GM19395 (cell line): ENCODE data around the gene PTRHD1.

ENCODE experiments used
- ATAC-seq: cut with Tn5 transposase; IDR thresholded peaks from one replicate; pipeline ENCODE4 v1.9.1; 2021; ENCODE audit warnings: mild to moderate bottlenecking, moderate library complexity; ENCODE audit not compliant: unreplicated experiment

Gene PTRHD1

DNA sequence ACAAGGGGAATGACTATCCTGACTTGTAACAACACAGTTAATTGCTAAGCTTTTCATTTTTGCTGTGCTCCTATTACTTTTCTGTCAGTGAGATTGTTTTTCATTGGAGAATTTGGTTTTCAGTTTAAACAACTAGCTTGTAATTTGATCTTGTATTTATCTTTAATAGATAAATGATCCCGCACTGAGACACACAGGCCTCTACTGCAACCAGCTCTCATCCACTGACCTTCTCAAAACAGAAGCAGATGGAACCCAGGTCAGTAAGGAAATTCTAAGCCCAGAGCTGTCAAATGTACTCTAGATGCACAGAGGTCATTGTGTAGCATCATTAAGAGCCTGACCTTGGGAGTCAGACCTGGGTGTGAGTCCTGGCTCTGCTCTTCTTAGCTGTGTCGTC lies 30.7 kb downstream of the PTRHD1 start:
- ATAC-seq: no peak

DNA sequence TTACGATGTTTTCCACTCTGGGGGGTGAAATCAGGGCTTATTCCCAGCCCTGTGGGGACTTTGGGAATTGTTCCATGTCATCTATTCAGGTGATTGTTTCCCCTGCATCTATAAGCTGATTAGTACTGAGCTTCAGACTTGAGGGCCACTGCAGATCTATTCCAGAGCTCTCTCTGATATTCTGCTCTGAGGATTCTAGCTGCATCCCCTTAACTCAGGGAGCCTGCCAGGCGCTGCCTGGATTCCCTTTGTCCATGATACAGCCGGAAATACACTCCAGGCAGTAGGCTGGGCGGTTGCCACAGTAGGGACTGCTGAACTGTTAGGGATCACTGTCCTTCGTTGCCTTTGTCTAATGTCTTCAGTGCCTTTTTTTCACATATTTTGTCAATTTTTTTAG lies 31.3 kb downstream of the PTRHD1 start:
- no peak for ATAC-seq

GRCh38 chr2:24756789-24757188 lies 36.4 kb downstream of the PTRHD1 start:
- ATAC-seq: no peak

- no peak for ATAC-seq
These were observed 38.0 kb downstream of the PTRHD1 start for GRCh38 chr2:24754985-24755705.

DNA sequence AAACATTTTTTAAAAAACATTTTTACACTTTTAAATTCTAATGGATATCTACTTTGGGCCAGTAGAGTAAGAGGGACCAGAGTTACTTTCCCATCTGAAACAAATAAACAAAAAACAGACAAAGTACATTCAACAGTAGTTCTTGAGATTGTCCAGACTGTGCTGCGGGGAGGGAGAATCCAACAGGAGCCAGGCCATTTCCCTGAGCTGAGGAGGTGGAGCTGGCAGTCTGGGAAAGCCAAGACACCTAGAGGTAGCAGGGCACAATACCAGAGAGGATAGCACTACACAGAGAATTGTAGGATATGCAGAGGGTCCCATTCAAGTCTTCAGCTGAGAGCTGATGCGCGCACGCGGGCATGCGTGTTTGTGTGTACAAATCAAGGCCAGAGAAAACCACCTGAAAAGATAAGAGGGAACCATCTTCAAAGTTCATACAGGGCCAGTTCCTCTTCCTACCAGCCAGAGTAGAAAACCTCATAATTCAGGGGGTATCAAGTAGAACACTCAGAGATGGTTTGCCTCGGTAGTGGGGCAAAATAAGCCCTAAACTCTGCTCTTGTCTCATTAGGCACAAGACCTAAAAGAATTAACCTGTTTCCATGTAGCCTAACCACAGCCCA lies 44.0 kb downstream of the PTRHD1 start:
- no peak for ATAC-seq

GRCh38 chr2:24747299-24747698 lies 45.9 kb downstream of the PTRHD1 start:
- no peak for ATAC-seq

DNA sequence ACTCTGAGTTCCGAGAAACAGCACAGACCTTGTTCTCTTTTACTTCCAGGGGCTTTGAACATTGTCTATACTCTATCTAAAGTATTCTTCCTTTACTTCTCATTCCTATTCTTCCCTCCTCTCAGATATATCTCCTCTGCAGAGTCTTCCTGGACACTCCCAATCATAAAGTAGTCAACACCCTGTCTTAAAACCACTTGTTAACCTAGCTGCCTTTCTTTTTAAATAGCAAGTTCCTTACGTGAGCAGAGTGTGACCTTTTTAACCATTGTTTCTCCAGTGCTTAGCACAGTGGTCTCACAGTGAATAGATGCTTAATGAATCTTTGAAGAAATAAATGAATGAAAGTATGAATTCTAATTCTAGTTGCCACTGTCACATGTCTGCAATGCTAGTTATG lies 47.4 kb downstream of the PTRHD1 start:
- no peak for ATAC-seq

GRCh38 chr2:24744356-24744755 lies 48.8 kb downstream of the PTRHD1 start:
- ATAC-seq: no peak

DNA sequence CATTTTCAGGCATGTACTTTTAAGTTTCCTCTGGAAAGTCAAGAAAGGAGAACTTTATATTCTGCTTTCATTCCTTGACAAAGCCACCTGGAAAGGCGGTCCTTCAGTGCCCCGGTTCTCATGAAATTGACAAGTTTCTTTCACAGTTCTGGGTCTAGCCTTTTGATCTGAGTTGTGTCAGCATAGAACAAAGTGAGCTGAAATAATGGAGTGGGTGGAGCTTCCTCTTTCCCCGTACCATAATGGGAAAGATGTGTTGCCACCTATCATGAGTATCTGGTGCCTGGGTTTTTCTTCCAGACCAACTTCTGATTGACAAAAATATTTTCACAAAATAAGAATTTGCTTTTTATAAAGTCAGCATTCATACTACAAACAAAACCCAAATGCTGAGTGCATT lies 49.3 kb downstream of the PTRHD1 start:
- ATAC-seq: no peak

GRCh38 chr2:24742730-24743129 lies 50.5 kb downstream of the PTRHD1 start:
- ATAC-seq: no peak

- ATAC-seq: no peak
These were observed 53.0 kb downstream of the PTRHD1 start for GRCh38 chr2:24740142-24740541.
